Stimulated activated CD4-positive, alpha-beta T cell treated with anti-CD3 and anti-CD28 coated beads, Interleukin-12 subunit alpha, Interleukin-12 subunit beta, amount 100 ng/mL, for 48 hours (primary cell): Measurements from ENCODE around the gene GAD1.

Source experiments
- DNase-seq, 3 donors: peaks; one replicate each; pipeline ENCODE4 v3.0.0-alpha.2; 2020; ENCODE audit warnings: low read depth in 2 of 3, low spot score in 1 of 3

GAD1 gene

GRCh38 chr2:170891893-170892292 is 75.2 kb downstream of the GAD1 start:
- DNase-seq: no peak

- no peak for DNase-seq
These were observed 75.8 kb downstream of the GAD1 start for GRCh38 chr2:170892391-170892951.

GRCh38 chr2:170895023-170895757 is 78.5 kb downstream of the GAD1 start:
- no peak for DNase-seq

DNA sequence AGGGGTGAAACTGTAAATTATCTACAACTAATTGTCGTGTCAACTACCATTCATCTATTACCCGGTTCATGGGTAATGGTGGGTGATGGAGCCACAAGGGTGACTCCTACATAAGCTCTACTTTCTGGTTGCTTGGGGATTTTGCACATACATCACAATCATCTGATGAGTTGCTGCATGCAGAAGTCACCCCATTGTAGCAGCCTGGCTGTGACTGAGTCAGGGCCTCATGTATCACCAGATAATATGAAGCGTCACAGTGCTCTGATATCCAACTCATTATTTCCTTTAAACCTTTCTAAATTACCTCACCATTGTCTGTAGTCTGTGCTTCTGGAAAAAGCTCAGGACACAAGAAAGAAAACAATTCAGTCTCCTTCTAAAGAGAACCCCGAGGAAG is 79.9 kb downstream of the GAD1 start:
- DNase-seq: no peak

GRCh38 chr2:170897108-170897507 is 80.4 kb downstream of the GAD1 start:
- no peak for DNase-seq

GRCh38 chr2:170905864-170906263 is 89.2 kb downstream of the GAD1 start:
- DNase-seq: no peak
